Measurements from ENCODE around the gene NIPAL4.
"Not testable (repeated sequence)": the region's sequence is repeated elsewhere in the genome, so short reads cannot be mapped to it uniquely, and the experiment has no call there.

DNA sequence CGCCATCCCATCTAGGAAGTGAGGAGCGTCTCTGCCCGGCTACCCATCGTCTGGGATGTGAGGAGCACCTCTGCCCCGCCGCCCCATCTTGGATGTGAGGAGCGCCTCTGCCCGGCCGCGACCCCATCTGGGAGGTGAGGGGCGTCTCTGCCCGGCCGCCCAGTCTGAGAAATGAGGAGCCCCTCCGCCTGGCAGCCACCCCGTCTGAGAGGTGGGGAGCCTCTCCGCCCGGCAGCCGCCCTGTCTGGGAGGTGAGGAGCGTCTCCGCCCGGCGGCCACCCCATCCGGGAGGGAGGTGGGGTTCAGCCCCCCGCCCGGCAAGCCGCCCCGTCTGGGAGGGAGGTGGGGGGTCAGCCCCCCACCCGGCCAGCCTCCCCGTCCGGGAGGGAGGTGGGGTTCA lies 40.5 kb upstream of the NIPAL4 start:
- TF ChIP-seq EP300 (IDR thresholded peaks at IDR 0.05); POLR2AphosphoS2 (conservative IDR thresholded peaks at IDR 0.05; ENCODE audit: low read length); NR3C1 (IDR thresholded peaks at IDR 0.05); ESRRA (IDR thresholded peaks at IDR 0.05; ENCODE audit: borderline replicate concordance, low read length); FOSL2 (IDR thresholded peaks at IDR 0.05); FOSL2 (CRISPR knock-in tag; IDR thresholded peaks at IDR 0.05); CHD2 (IDR thresholded peaks at IDR 0.05; ENCODE audit: low read length, partially characterized antibody): not testable (repeated sequence)
- TF ChIP-seq, protein P1, sequence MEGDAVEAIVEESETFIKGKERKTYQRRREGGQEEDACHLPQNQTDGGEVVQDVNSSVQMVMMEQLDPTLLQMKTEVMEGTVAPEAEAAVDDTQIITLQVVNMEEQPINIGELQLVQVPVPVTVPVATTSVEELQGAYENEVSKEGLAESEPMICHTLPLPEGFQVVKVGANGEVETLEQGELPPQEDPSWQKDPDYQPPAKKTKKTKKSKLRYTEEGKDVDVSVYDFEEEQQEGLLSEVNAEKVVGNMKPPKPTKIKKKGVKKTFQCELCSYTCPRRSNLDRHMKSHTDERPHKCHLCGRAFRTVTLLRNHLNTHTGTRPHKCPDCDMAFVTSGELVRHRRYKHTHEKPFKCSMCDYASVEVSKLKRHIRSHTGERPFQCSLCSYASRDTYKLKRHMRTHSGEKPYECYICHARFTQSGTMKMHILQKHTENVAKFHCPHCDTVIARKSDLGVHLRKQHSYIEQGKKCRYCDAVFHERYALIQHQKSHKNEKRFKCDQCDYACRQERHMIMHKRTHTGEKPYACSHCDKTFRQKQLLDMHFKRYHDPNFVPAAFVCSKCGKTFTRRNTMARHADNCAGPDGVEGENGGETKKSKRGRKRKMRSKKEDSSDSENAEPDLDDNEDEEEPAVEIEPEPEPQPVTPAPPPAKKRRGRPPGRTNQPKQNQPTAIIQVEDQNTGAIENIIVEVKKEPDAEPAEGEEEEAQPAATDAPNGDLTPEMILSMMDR (IDR thresholded peaks at IDR 0.05), result not testable (repeated sequence)

All from A549 (cell line).